MM.1S (cell line): ENCODE data around the gene ZFP62.
A peak's percentile ranks its signal among the peaks of the same experiment; 100 is the strongest.

Experiments
- EZH2 ChIP-seq: fragments of 300-600 bp; sonication (generic); optimal IDR thresholded peaks from 2 replicates; pipeline ENCODE3; 2017; ENCODE audit warnings: low read depth, mild to moderate bottlenecking, antibody characterized with exemption, low read length, mixed read lengths
- EZH2phosphoT487 ChIP-seq: fragments of 300-600 bp; sonication (generic); IDR thresholded peaks from 2 replicates; pipeline ENCODE4 v1.6.1; 2018; ENCODE audit warnings: antibody characterized with exemption, low read length
- TF ChIP-seq, protein P1 (sequence below): fragments of 300-600 bp; sonication (generic); IDR thresholded peaks from 2 replicates; pipeline ENCODE4 v1.5.1; 2016; ENCODE audit warnings: antibody characterized with exemption, low read length, mixed read lengths

GRCh38 chr5:180803181-180804128 is 57.6 kb downstream of the ZFP62 start:
- TF ChIP-seq, protein P1, sequence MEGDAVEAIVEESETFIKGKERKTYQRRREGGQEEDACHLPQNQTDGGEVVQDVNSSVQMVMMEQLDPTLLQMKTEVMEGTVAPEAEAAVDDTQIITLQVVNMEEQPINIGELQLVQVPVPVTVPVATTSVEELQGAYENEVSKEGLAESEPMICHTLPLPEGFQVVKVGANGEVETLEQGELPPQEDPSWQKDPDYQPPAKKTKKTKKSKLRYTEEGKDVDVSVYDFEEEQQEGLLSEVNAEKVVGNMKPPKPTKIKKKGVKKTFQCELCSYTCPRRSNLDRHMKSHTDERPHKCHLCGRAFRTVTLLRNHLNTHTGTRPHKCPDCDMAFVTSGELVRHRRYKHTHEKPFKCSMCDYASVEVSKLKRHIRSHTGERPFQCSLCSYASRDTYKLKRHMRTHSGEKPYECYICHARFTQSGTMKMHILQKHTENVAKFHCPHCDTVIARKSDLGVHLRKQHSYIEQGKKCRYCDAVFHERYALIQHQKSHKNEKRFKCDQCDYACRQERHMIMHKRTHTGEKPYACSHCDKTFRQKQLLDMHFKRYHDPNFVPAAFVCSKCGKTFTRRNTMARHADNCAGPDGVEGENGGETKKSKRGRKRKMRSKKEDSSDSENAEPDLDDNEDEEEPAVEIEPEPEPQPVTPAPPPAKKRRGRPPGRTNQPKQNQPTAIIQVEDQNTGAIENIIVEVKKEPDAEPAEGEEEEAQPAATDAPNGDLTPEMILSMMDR, result peak; percentile 14; the same call in 1 of the 2 replicates
- TF ChIP-seq EZH2 (no peak), EZH2phosphoT487 (no peak)
